Peyer's patch (tissue), 4 donors: Measurements from ENCODE around the gene SFXN2.

ENCODE experiments used
- POLR2A ChIP-seq, 2 donors: fragments of 450-650 bp; IDR thresholded peaks; one replicate each; pipeline ENCODE4 v1.5.1; 2017; ENCODE audit warnings: antibody characterized with exemption in 2 of 2, mild to moderate bottlenecking in 2 of 2, moderate library complexity in 2 of 2
- TF ChIP-seq, protein P1 (sequence below), 6 experiments: fragments of 450-650 bp in 4 of 6; fragments of 200-600 bp in 2 of 6; sonication (generic) in 1 of 6; IDR thresholded peaks; one replicate each; pipeline ENCODE4 v1.5.1; 2017 to 2019; ENCODE audit warnings: antibody characterized with exemption in 6 of 6, mild to moderate bottlenecking in 3 of 6, moderate library complexity in 1 of 6

DNA sequence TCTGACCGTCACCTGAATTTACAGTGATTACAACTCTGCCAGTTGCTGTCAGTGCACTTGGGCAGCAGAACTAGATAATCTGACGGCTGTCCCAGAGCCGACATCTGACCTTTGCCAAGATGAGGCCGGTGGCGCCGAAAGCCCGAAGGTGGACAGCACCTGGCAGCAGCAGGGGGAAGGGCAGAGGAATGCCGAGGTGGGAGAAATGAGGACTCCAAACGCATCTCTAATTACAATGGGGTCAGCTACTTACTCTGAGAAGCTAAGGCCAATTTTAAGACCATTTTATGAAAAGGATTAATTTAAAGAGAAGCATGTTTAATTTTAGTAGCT is 36.4 kb upstream of the SFXN2 start:
- TF ChIP-seq, protein P1, sequence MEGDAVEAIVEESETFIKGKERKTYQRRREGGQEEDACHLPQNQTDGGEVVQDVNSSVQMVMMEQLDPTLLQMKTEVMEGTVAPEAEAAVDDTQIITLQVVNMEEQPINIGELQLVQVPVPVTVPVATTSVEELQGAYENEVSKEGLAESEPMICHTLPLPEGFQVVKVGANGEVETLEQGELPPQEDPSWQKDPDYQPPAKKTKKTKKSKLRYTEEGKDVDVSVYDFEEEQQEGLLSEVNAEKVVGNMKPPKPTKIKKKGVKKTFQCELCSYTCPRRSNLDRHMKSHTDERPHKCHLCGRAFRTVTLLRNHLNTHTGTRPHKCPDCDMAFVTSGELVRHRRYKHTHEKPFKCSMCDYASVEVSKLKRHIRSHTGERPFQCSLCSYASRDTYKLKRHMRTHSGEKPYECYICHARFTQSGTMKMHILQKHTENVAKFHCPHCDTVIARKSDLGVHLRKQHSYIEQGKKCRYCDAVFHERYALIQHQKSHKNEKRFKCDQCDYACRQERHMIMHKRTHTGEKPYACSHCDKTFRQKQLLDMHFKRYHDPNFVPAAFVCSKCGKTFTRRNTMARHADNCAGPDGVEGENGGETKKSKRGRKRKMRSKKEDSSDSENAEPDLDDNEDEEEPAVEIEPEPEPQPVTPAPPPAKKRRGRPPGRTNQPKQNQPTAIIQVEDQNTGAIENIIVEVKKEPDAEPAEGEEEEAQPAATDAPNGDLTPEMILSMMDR (IDR thresholded peaks at IDR 0.05), result no peak
- no peak for TF ChIP-seq POLR2A (IDR thresholded peaks at IDR 0.05)
